B cell (primary cell): Measurements from ENCODE around the gene ZNF780A.
"Not testable (repeated sequence)": the region's sequence is repeated elsewhere in the genome, so short reads cannot be mapped to it uniquely, and the experiment has no call there.

Source experiments
- CTCF ChIP-seq: fragments of 200-600 bp; IDR thresholded peaks from one replicate; pipeline ENCODE4 v1.8.0; 2022; ENCODE audit warnings: antibody characterized with exemption, mild to moderate bottlenecking
- EZH2 ChIP-seq: IDR thresholded peaks from 2 replicates; pipeline ENCODE4 v1.6.1; 2012; ENCODE audit warnings: borderline replicate concordance, low read depth, mild to moderate bottlenecking, moderate library complexity, low read length; ENCODE audit not compliant: insufficient read depth, poor library complexity, severe bottlenecking

- not testable (repeated sequence) for TF ChIP-seq CTCF, EZH2
These were observed 27.9 kb upstream of the ZNF780A start for GRCh38 chr19:40118638-40119037.
